ENCODE results near the gene GLP2R.
A peak's percentile ranks its signal among the peaks of the same experiment; 100 is the strongest.

Gene GLP2R

GRCh38 chr17:9843152-9844010 is 17.7 kb downstream of the GLP2R start:
- Histone ChIP-seq H3K4me3 (ENCODE audit: low read length) (no peak overlapping the region), H3K4me1 (ENCODE audit: control insufficient read depth, insufficient read depth, low read length) (peaks cover 21% of the 10 kb centered on the region), H3K9ac (ENCODE audit: low read length) (no peak overlapping the region), H3K36me3 (ENCODE audit: control insufficient read depth, insufficient read depth, low read length) (no peaks in the 10 kb centered on the region), H3K27ac (ENCODE audit: low read depth, low read length) (peak overlapping the region; percentile 80), H3K27me3 (ENCODE audit: control insufficient read depth, insufficient read depth, low read length) (no peaks in the 10 kb centered on the region)

GRCh38 chr17:9844153-9844552 is 18.4 kb downstream of the GLP2R start:
- no peak overlapping the region for H3K9ac ChIP-seq (ENCODE audit: low read length)
- no peaks in the 10 kb centered on the region for H3K36me3 ChIP-seq (ENCODE audit: control insufficient read depth, insufficient read depth, low read length)
- no peak overlapping the region for H3K27ac ChIP-seq (ENCODE audit: low read depth, low read length)
- peaks cover 21% of the 10 kb centered on the region for H3K4me1 ChIP-seq (ENCODE audit: control insufficient read depth, insufficient read depth, low read length)
- H3K27me3 ChIP-seq (ENCODE audit: control insufficient read depth, insufficient read depth, low read length): no peaks in the 10 kb centered on the region
- no peak overlapping the region for H3K4me3 ChIP-seq (ENCODE audit: low read length)

- H3K4me1 ChIP-seq (ENCODE audit: control insufficient read depth, insufficient read depth, low read length): peaks cover 21% of the 10 kb centered on the region
- no peak overlapping the region for H3K9ac ChIP-seq (ENCODE audit: low read length)
- H3K27ac ChIP-seq (ENCODE audit: low read depth, low read length): no peak overlapping the region
- no peak overlapping the region for H3K4me3 ChIP-seq (ENCODE audit: low read length)
- H3K36me3 ChIP-seq (ENCODE audit: control insufficient read depth, insufficient read depth, low read length): no peaks in the 10 kb centered on the region
- no peaks in the 10 kb centered on the region for H3K27me3 ChIP-seq (ENCODE audit: control insufficient read depth, insufficient read depth, low read length)
Observed at GRCh38 chr17:9845306-9845705, 19.6 kb downstream of the GLP2R start.

GRCh38 chr17:9850151-9850550 is 24.4 kb downstream of the GLP2R start:
- H3K9ac ChIP-seq (ENCODE audit: low read length): no peak overlapping the region
- no peak overlapping the region for H3K4me3 ChIP-seq (ENCODE audit: low read length)
- H3K27ac ChIP-seq (ENCODE audit: low read depth, low read length): no peak overlapping the region
- no peaks in the 10 kb centered on the region for H3K4me1 ChIP-seq (ENCODE audit: control insufficient read depth, insufficient read depth, low read length)
- no peaks in the 10 kb centered on the region for H3K27me3 ChIP-seq (ENCODE audit: control insufficient read depth, insufficient read depth, low read length)
- H3K36me3 ChIP-seq (ENCODE audit: control insufficient read depth, insufficient read depth, low read length): no peaks in the 10 kb centered on the region

DNA sequence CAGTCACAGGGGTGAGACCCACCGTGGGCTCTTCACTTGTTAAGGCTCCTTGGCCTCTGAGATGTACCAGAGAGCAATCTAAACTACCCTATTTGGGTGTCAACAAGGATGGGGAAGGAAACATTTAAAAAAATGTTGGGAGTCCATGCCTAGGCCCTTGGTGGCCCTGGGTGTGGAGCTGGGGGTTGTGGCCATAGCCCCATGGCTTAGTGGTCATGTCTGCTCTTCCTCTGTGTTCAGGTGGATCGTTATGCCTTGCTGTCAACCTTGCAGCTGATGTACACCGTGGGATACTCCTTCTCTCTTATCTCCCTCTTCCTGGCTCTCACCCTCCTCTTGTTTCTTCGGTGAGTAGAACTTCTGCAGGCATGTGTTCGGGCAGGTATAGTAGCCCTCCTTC is 28.5 kb downstream of the GLP2R start:
- H3K36me3 ChIP-seq (ENCODE audit: control insufficient read depth, insufficient read depth, low read length): no peaks in the 10 kb centered on the region
- H3K9ac ChIP-seq (ENCODE audit: low read length): no peak overlapping the region
- H3K4me3 ChIP-seq (ENCODE audit: low read length): no peak overlapping the region
- H3K27ac ChIP-seq (ENCODE audit: low read depth, low read length): no peak overlapping the region
- no peaks in the 10 kb centered on the region for H3K27me3 ChIP-seq (ENCODE audit: control insufficient read depth, insufficient read depth, low read length)
- H3K4me1 ChIP-seq (ENCODE audit: control insufficient read depth, insufficient read depth, low read length): no peaks in the 10 kb centered on the region

- Histone ChIP-seq H3K9ac (ENCODE audit: low read length) (no peak overlapping the region), H3K36me3 (ENCODE audit: control insufficient read depth, insufficient read depth, low read length) (no peaks in the 10 kb centered on the region), H3K27ac (ENCODE audit: low read depth, low read length) (no peak overlapping the region), H3K4me1 (ENCODE audit: control insufficient read depth, insufficient read depth, low read length) (no peaks in the 10 kb centered on the region), H3K27me3 (ENCODE audit: control insufficient read depth, insufficient read depth, low read length) (no peaks in the 10 kb centered on the region), H3K4me3 (ENCODE audit: low read length) (no peak overlapping the region)
Observed at GRCh38 chr17:9855036-9855435, 29.3 kb downstream of the GLP2R start.

DNA sequence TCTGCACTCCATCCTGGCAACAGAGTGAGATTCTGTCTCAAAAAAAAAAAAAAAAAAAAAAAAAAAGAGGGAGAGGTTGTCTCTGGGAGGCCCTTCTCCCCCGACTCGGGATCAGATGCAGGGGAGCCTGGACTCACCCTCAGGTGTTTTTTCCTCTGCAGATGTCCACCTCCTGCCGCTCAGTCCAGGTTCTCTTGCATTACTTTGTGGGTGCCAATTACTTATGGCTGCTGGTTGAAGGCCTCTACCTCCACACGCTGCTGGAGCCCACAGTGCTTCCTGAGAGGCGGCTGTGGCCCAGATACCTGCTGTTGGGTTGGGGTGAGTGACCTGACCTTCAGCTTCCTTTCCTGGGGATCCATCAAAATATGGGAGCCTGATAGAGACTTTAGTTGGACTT is 34.1 kb downstream of the GLP2R start:
- H3K27me3 ChIP-seq (ENCODE audit: control insufficient read depth, insufficient read depth, low read length): no peaks in the 10 kb centered on the region
- no peak overlapping the region for H3K9ac ChIP-seq (ENCODE audit: low read length)
- no peak overlapping the region for H3K27ac ChIP-seq (ENCODE audit: low read depth, low read length)
- H3K4me1 ChIP-seq (ENCODE audit: control insufficient read depth, insufficient read depth, low read length): no peaks in the 10 kb centered on the region
- H3K36me3 ChIP-seq (ENCODE audit: control insufficient read depth, insufficient read depth, low read length): no peaks in the 10 kb centered on the region
- H3K4me3 ChIP-seq (ENCODE audit: low read length): no peak overlapping the region

GRCh38 chr17:9860851-9861250 is 35.1 kb downstream of the GLP2R start:
- Histone ChIP-seq H3K27me3 (ENCODE audit: control insufficient read depth, insufficient read depth, low read length) (no peaks in the 10 kb centered on the region), H3K36me3 (ENCODE audit: control insufficient read depth, insufficient read depth, low read length) (no peaks in the 10 kb centered on the region), H3K4me3 (ENCODE audit: low read length) (no peak overlapping the region), H3K9ac (ENCODE audit: low read length) (no peak overlapping the region), H3K4me1 (ENCODE audit: control insufficient read depth, insufficient read depth, low read length) (no peaks in the 10 kb centered on the region), H3K27ac (ENCODE audit: low read depth, low read length) (no peak overlapping the region)

GRCh38 chr17:9862220-9862619 is 36.5 kb downstream of the GLP2R start:
- Histone ChIP-seq H3K27me3 (ENCODE audit: control insufficient read depth, insufficient read depth, low read length) (no peaks in the 10 kb centered on the region), H3K4me1 (ENCODE audit: control insufficient read depth, insufficient read depth, low read length) (no peaks in the 10 kb centered on the region)

DNA sequence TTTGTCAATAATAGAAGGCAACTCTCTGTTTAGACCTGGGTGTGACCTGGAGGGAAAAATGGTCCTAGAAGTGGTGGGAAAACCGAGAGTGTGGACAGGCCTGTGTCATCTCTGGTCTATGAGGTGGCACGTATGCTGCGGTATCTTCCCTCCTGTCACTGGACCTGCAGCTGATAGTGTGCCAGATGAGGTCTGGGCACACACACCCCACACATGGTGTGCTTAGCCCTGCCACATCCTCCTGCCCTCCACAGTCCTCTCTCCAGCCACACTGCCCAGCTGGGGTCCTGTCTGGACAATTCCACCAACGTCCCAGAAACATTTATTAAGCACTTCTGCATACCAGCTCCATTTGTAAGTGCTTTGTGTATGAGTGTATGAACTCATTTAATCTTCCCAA is 37.2 kb downstream of the GLP2R start:
- no peak overlapping the region for H3K4me3 ChIP-seq (ENCODE audit: low read length)
- no peak overlapping the region for H3K9ac ChIP-seq (ENCODE audit: low read length)
- no peaks in the 10 kb centered on the region for H3K36me3 ChIP-seq (ENCODE audit: control insufficient read depth, insufficient read depth, low read length)
- no peaks in the 10 kb centered on the region for H3K27me3 ChIP-seq (ENCODE audit: control insufficient read depth, insufficient read depth, low read length)
- no peaks in the 10 kb centered on the region for H3K4me1 ChIP-seq (ENCODE audit: control insufficient read depth, insufficient read depth, low read length)
- no peak overlapping the region for H3K27ac ChIP-seq (ENCODE audit: low read depth, low read length)

More at GRCh38 chr17:9862220-9862619, 36.5 kb downstream of the GLP2R start:
- Histone ChIP-seq H3K4me3 (ENCODE audit: low read length) (no peak overlapping the region), H3K36me3 (ENCODE audit: control insufficient read depth, insufficient read depth, low read length) (no peaks in the 10 kb centered on the region), H3K27ac (ENCODE audit: low read depth, low read length) (no peak overlapping the region), H3K9ac (ENCODE audit: low read length) (no peak overlapping the region)

DNA sequence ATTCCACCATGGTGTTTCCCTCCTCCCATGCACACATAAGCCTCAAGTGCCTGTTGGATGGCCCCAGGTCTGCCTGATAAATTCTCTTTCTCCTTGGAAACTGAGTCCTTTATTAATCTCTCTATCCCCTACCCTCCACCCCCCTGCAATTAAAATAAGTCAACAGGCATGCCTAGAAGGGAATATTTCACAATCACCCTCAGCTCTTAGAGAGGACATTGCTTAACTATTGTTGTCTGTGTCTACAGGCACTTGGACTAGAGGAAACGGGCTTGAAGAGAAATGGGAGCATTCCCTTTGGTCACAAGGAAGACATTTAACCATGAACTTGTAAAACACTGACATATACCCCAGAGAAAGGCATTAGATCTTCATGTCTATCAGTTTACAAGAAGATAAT is 39.9 kb downstream of the GLP2R start:
- Histone ChIP-seq H3K4me1 (ENCODE audit: control insufficient read depth, insufficient read depth, low read length) (no peaks in the 10 kb centered on the region), H3K4me3 (ENCODE audit: low read length) (no peak overlapping the region), H3K9ac (ENCODE audit: low read length) (no peak overlapping the region), H3K27me3 (ENCODE audit: control insufficient read depth, insufficient read depth, low read length) (no peaks in the 10 kb centered on the region), H3K36me3 (ENCODE audit: control insufficient read depth, insufficient read depth, low read length) (no peaks in the 10 kb centered on the region), H3K27ac (ENCODE audit: low read depth, low read length) (no peak overlapping the region)

DNA sequence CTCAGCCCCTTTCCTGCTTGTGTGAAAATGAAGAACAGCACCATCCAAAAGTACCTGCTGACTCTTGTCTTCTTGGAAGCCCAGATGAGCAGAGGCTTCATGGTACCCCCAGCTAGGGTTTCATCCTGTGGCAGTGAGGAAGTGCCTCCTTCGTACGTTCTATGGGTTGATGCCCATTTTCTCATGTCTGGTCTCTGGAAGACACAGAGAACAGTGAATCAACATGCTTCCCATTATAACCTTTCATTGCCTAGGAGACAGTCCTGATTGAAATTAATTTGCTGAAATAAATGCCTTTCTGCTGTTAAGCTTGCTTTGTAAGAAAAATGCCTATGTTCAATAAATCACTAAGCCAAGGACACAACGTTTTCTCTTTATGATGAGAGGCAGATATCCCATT is 42.8 kb downstream of the GLP2R start:
- Histone ChIP-seq H3K4me1 (ENCODE audit: control insufficient read depth, insufficient read depth, low read length) (no peaks in the 10 kb centered on the region), H3K36me3 (ENCODE audit: control insufficient read depth, insufficient read depth, low read length) (no peaks in the 10 kb centered on the region), H3K27ac (ENCODE audit: low read depth, low read length) (no peak overlapping the region), H3K27me3 (ENCODE audit: control insufficient read depth, insufficient read depth, low read length) (no peaks in the 10 kb centered on the region), H3K4me3 (ENCODE audit: low read length) (no peak overlapping the region), H3K9ac (ENCODE audit: low read length) (no peak overlapping the region)

- peaks cover 2% of the 10 kb centered on the region for H3K4me1 ChIP-seq (ENCODE audit: control insufficient read depth, insufficient read depth, low read length)
- H3K27me3 ChIP-seq (ENCODE audit: control insufficient read depth, insufficient read depth, low read length): no peaks in the 10 kb centered on the region
- H3K36me3 ChIP-seq (ENCODE audit: control insufficient read depth, insufficient read depth, low read length): no peaks in the 10 kb centered on the region
- no peak overlapping the region for H3K9ac ChIP-seq (ENCODE audit: low read length)
- H3K4me3 ChIP-seq (ENCODE audit: low read length): no peak overlapping the region
- no peak overlapping the region for H3K27ac ChIP-seq (ENCODE audit: low read depth, low read length)
Observed at GRCh38 chr17:9872852-9873251, 47.1 kb downstream of the GLP2R start.
